LNCaP clone FGC (cell line): ENCODE measurements around the gene DPM2.

Source experiments
- DNase-seq: peaks from one replicate; pipeline ENCODE4 v3.0.0-alpha.2; 2011; ENCODE audit warnings: low read depth
- H3K4me3 ChIP-seq: 2 replicates; pipeline ENCODE4 v1.5.1; 2011; ENCODE audit warnings: mild to moderate bottlenecking, low read depth, low read length, control low read depth
- CTCF ChIP-seq: IDR thresholded peaks from 2 replicates; pipeline ENCODE4 v1.5.1; 2012; ENCODE audit warnings: mild to moderate bottlenecking; ENCODE audit not compliant: control insufficient read depth, insufficient read depth; ENCODE audit errors: extremely low read depth

Gene DPM2

DNA sequence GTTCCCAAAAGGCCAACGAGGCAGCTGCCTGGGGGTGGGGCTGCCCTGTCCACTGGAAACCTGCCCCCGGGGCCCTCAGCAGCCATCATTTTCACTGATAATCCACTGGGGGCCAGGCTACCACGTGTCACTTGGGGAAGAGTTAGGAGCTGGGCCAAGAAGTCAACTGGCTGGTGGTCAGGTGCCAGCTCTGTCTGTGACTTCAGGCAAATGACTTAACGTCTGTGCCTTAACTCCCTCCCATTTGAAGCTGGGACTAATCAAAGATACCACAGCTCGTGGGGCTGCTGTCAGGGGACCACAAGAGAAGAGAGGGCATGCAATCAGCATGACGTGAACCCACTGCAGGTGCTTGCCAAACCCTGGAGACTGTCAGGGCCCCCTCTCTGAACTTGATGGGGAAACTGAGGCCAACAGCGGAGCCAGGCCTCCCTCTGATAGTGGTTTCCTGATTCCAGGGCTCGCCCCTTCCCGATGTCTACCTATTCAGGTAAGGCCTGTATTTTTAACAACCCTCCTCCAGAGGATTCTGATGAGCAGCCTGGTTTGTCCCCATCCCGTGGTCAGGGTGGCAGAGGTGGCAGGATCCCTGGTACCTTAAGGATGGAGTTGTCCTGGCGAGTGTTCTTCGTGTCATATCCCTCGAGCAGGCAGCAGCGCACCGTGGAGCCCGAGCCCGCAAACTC is 12.3 kb upstream of the DPM2 start:
- no peak for TF ChIP-seq CTCF
- H3K4me3 ChIP-seq, result no peak overlapping the region
- no peak for DNase-seq

DNA sequence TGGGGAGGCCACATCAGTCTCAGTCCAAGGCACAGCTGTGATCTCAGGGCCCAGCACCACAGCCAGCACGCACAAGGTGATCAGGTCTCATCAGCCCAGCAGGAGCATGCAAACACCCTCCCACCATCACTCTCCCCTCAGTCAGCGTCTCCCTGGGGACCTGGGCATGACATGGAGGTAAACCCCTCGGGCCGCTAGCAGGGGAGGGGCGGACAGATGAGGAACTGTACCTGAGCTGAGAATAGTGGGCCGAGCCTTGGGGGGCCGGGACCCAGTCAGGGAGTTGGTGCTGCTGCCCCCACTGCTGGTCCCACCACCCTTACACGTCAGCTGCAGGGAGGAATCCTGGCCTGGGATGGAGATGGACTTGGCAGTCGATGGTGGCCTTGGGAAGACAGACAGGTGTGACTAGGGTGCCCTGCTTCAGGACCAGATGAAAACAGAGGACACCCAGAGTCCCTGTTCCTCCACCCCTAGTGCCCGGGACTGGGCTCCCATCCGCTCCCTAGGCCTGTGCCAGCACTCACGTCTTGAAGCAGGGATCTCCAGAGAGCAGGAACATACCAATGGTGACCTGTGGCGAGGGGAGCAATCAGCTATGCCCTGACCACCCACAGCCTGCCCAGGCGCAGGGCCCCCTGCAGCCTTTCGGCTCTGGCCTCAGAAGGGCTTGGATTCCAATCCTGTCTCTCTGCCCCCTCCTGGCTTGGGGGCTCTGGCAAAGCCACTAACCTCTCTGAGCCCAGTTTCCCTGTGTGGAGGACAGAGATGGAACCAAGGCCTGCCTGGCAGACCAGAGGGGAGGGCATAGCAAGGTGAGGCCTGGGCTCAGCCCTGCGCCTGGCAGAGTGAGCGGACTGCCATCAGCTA is 10.4 kb upstream of the DPM2 start:
- DNase-seq, result no peak
- no peak overlapping the region for H3K4me3 ChIP-seq
- TF ChIP-seq CTCF, result no peak

- DNase-seq, result no peak
- no peak for TF ChIP-seq CTCF
- H3K4me3 ChIP-seq, result no peak overlapping the region
These were observed 9.1 kb upstream of the DPM2 start for GRCh38 chr9:127946728-127947127.

DNA sequence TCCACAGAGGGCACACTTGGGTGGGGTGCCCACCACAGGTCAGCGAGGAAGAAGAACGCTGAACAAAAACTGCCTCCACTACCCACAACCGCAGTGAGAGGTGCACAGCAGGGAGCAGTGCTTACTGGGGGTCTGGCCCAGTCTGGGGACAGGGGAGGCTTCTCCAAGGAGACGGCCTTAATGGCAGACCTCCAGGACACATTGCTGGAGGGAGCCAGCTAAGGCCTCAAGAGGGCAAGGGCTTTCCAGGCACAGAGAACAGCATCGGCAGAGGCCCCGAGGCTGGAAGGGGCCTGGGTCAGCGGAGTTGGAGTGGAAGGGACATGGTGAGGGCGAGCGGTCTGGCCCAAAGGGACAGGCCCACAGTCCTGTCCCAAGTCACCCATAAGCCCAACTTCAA is 8.3 kb upstream of the DPM2 start:
- TF ChIP-seq CTCF, result no peak
- DNase-seq, result no peak
- no peak overlapping the region for H3K4me3 ChIP-seq

GRCh38 chr9:127945338-127945737 is 7.7 kb upstream of the DPM2 start:
- DNase-seq, result no peak
- TF ChIP-seq CTCF, result no peak
- H3K4me3 ChIP-seq, result no peak overlapping the region

DNA sequence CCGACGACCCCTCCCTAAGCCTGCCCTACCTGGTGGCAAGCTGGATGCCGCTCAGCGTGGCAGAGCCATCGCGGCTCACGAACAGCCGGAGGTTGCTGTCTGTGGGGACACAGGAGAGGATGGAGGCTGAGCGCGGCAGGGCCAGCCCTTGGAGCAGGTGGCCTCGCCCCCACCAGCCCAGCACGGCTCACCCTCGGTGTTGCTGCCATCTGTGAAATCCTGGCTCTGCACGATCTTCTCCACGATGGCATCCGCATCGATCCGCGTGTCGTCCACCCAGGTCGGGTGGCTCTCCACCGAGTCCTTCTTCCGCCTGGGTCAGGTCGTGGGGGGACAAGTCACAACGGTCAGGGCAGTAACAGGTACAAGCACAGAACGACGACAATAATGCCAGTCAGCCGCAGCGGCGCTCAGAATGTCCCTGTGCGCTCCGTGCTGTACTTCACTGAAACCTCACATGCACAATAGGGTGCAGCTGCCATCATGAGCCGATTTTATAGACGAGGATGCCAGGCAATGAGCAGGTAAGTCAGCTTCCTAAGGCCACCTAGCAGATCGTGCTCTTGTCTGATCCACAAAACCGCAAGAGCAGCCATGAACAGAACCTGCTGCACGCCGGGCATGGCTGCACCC is 7.0 kb upstream of the DPM2 start:
- DNase-seq, result no peak
- TF ChIP-seq CTCF, result no peak
- H3K4me3 ChIP-seq, result no peak overlapping the region
